Measurements from ENCODE around the gene CLK2. TPM values are rescaled to one million over a fixed set of nuclear protein-coding genes. Genes with fewer than 3 reads are reported as not detected.

CLK2 gene
- total RNA-seq, 1 donor from 2014 or later: 43.7 TPM

DNA sequence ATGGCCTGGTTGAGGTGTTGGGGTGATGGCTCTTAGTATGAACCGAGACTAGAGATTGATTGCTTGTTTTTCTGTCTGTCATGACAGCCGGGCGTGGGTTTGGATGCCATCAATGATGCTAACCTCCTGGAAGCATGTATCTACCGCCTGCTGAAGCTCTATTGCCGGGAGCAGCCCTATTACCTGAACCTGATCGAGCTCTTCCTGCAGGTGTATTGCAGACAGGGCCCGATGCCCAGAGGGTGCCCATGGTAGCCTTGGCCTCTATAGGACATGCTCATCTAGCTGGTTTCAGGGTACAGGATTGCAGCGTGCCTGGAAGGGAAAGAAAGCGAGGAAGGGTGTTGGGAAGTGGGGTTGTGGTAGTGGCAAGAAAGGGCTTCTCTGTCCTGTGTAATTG, 44.8 kb upstream of the CLK2 start:
- TF ChIP-seq CTCF (conservative IDR thresholded peaks at IDR 0.05; ENCODE audit: low read depth, low read length): no peak
- no peak for DNase-seq (ENCODE audit: low read depth)

GRCh38 chr1:155316922-155317321, 43.6 kb upstream of the CLK2 start:
- H3K4me3 ChIP-seq (ENCODE audit: low read depth, low read length): no peak overlapping the region
- no peak for TF ChIP-seq CTCF (conservative IDR thresholded peaks at IDR 0.05; ENCODE audit: low read depth, low read length)
- no peak for DNase-seq (ENCODE audit: low read depth)

More for the DNA sequence above, 44.8 kb upstream of the CLK2 start:
- H3K4me3 ChIP-seq (ENCODE audit: low read depth, low read length): no peak overlapping the region

DNA sequence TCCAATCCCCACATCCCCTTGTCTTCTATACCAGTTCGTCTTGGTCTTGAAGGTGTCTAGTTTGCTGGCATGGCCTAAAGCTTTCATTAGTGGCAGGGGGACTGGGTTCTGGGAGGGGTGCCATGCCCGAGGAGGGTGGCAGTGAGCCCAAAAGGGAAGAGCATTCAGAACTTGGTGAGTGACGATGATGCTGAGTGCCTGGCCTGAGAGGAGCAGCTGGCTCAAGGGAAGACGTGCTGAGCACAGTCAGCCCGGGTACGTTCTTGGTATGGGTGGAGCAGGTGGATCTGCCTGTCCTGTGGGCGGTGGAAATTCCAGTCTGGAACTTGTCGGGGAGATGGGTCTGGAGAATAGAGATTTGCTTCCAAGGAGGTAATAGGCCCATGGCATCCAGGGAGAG, 40.0 kb upstream of the CLK2 start:
- H3K4me3 ChIP-seq (ENCODE audit: low read depth, low read length): no peak overlapping the region
- DNase-seq (ENCODE audit: low read depth): no peak

DNA sequence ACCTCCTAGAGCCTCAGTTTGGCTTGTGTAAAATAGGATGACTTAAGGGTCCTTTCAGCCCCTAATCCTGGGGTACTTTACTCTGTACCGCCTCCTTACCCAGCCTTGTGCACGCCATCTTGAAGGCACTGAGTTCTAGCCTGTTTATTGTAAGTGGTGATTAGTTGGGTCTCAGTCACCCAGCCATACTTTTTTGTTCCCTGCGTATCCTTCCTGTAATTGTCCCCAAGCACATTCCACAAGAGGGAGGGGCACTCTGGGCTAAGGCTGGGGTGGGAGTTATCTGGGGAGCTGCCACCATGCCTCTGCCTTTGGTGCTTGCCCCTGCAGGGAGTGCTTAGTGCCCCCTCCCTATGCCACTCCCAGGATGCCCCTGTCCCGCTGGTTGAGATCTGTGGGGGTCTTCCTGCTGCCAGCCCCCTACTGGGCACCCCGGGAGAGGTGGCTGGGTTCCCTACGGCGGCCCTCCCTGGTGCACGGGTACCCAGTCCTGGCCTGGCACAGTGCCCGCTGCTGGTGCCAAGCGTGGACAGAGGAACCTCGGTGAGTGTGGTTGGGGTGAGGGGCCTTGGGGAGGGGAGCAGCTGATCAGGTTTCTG, 36.2 kb upstream of the CLK2 start:
- H3K4me3 ChIP-seq (ENCODE audit: low read depth, low read length): peak overlapping the region; percentile 100
- no peak for DNase-seq (ENCODE audit: low read depth)
- TF ChIP-seq CTCF (conservative IDR thresholded peaks at IDR 0.05; ENCODE audit: low read depth, low read length): no peak

More for the DNA sequence above, 40.0 kb upstream of the CLK2 start:
- TF ChIP-seq CTCF (conservative IDR thresholded peaks at IDR 0.05; ENCODE audit: low read depth, low read length): no peak

- DNase-seq (ENCODE audit: low read depth): peak; percentile 89
- TF ChIP-seq CTCF (conservative IDR thresholded peaks at IDR 0.05; ENCODE audit: low read depth, low read length): no peak
- H3K4me3 ChIP-seq (ENCODE audit: low read depth, low read length): peak within 1 kb of the TSS; percentile 100
Observed at GRCh38 chr1:155308493-155309422, 35.5 kb upstream of the CLK2 start, which contains the start of gene FDPS. FDPS (plus strand) TSS chr1:155308866; CDS start chr1:155309790, 924 bp downstream.

DNA sequence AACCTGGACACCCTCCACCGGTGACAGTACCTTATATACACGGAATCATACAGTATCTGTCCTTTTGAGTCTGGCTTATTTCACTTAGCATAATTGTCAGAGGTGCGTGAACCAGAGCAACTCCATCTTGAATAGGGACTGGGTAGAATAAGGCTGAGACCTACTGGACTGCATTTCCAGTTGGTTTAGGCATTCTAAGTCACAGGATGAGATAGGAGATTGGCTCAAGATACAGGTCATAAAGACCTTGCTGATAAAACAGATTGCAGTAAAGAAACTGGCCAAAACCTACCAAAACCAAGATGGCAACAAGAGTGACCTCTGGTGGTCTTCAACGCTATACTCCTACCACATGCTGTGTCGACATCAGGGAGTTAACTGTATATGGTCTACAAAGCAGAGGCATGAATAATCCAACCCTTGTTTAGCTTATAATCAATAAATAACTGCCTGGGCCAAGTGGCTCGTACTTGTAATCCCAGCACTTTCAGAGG, 34.0 kb upstream of the CLK2 start:
- peak; percentile 57 for TF ChIP-seq CTCF (conservative IDR thresholded peaks at IDR 0.05; ENCODE audit: low read depth, low read length)
- H3K4me3 ChIP-seq (ENCODE audit: low read depth, low read length): no peak overlapping the region
- DNase-seq (ENCODE audit: low read depth): no peak

Measured in epithelial cell of proximal tubule (primary cell).